Non-pigmented ciliary epithelial cell (primary cell): Measurements from ENCODE around the gene SLC35A2.
A peak's percentile ranks its signal among the peaks of the same experiment; 100 is the strongest.

Experiments used
- DNase-seq: peaks from one replicate; pipeline ENCODE4 v3.0.0-alpha.2; 2010; ENCODE audit warnings: low read depth

Gene SLC35A2

GRCh38 chrX:48911412-48912182, at the start of gene SLC35A2:
TSS of gene SLC35A2 (minus strand) at chrX:48911646. CDS start at chrX:48911636, 10 bp downstream.
- no peak for DNase-seq

GRCh38 chrX:48960291-48960690, 48.8 kb upstream of the SLC35A2 start:
- DNase-seq = no peak

- no peak for DNase-seq
These were observed 47.2 kb upstream of the SLC35A2 start for GRCh38 chrX:48958635-48959094.

GRCh38 chrX:48957827-48958634, 46.6 kb upstream of the SLC35A2 start:
- DNase-seq = peak; percentile 85

- DNase-seq = no peak
These were observed 46.0 kb upstream of the SLC35A2 start, which contains the start of gene OTUD5 for GRCh38 chrX:48957477-48957826. TSS of gene OTUD5 (minus strand) at chrX:48957607. CDS start at chrX:48957570, 37 bp downstream.

- DNase-seq = no peak
These were observed 45.4 kb upstream of the SLC35A2 start for GRCh38 chrX:48956728-48957414.

GRCh38 chrX:48948589-48948988, 37.1 kb upstream of the SLC35A2 start:
- no peak for DNase-seq

- DNase-seq = no peak
These were observed 34.3 kb upstream of the SLC35A2 start for GRCh38 chrX:48945517-48946348.

- DNase-seq = no peak
These were observed 31.4 kb upstream of the SLC35A2 start for GRCh38 chrX:48942895-48943294.

GRCh38 chrX:48940404-48940955, 29.0 kb upstream of the SLC35A2 start:
- no peak for DNase-seq

- no peak for DNase-seq
These were observed 28.2 kb upstream of the SLC35A2 start for GRCh38 chrX:48939524-48940228.

- DNase-seq = no peak
These were observed 27.4 kb upstream of the SLC35A2 start for GRCh38 chrX:48938721-48939425.

- DNase-seq = no peak
These were observed 25.8 kb upstream of the SLC35A2 start for GRCh38 chrX:48937054-48937907.

- DNase-seq = no peak
These were observed 25.1 kb upstream of the SLC35A2 start for GRCh38 chrX:48936429-48937053.

GRCh38 chrX:48935301-48935670, 23.8 kb upstream of the SLC35A2 start:
- DNase-seq = no peak

- DNase-seq = no peak
These were observed 23.3 kb upstream of the SLC35A2 start for GRCh38 chrX:48934581-48935300.

GRCh38 chrX:48933757-48934156, 22.3 kb upstream of the SLC35A2 start:
- DNase-seq = no peak
